Parathyroid adenoma (tissue), 2 donors: ENCODE results near the gene MUS81.

Source experiments
- H2AFZ ChIP-seq: fragments of 300-600 bp; sonication (generic); one replicate; pipeline ENCODE4 v1.7.0; 2017; ENCODE audit warnings: antibody characterized with exemption, mild to moderate bottlenecking
- H3K27ac ChIP-seq: fragments of 300-600 bp; sonication (generic); one replicate; pipeline ENCODE4 v1.7.0; 2017
- H3K27me3 ChIP-seq: fragments of 300-600 bp; sonication (generic); one replicate; pipeline ENCODE4 v1.7.0; 2017; ENCODE audit warnings: low read length; ENCODE audit not compliant: control insufficient read depth, insufficient read depth
- H3K36me3 ChIP-seq: fragments of 300-600 bp; sonication (generic); one replicate; pipeline ENCODE4 v1.7.0; 2017; ENCODE audit warnings: low read length; ENCODE audit not compliant: control insufficient read depth, insufficient read depth
- H3K4me1 ChIP-seq: fragments of 300-600 bp; sonication (generic); one replicate; pipeline ENCODE4 v1.7.0; 2017; ENCODE audit warnings: control low read depth
- H3K4me2 ChIP-seq: fragments of 300-600 bp; sonication (generic); one replicate; pipeline ENCODE4 v1.7.0; 2017; ENCODE audit warnings: low read length
- H3K4me3 ChIP-seq: fragments of 300-600 bp; sonication (generic); one replicate; pipeline ENCODE4 v1.7.0; 2017; ENCODE audit warnings: low read depth, low read length
- H3K79me2 ChIP-seq: fragments of 300-600 bp; sonication (generic); one replicate; pipeline ENCODE4 v1.7.0; 2017; ENCODE audit warnings: control low read depth
- H3K9ac ChIP-seq: fragments of 300-600 bp; sonication (generic); one replicate; pipeline ENCODE4 v1.7.0; 2017; ENCODE audit warnings: mild to moderate bottlenecking
- H3K9me3 ChIP-seq: fragments of 300-600 bp; sonication (generic); one replicate; pipeline ENCODE4 v1.7.0; 2017; ENCODE audit warnings: low read length; ENCODE audit not compliant: control insufficient read depth
- TF ChIP-seq, protein P1 (sequence below): fragments of 300-600 bp; sonication (generic); IDR thresholded peaks from one replicate; pipeline ENCODE4 v1.7.0; 2017; ENCODE audit warnings: antibody characterized with exemption, mild to moderate bottlenecking
- donor health status: primary hyperparathyroidism.

MUS81 gene

DNA sequence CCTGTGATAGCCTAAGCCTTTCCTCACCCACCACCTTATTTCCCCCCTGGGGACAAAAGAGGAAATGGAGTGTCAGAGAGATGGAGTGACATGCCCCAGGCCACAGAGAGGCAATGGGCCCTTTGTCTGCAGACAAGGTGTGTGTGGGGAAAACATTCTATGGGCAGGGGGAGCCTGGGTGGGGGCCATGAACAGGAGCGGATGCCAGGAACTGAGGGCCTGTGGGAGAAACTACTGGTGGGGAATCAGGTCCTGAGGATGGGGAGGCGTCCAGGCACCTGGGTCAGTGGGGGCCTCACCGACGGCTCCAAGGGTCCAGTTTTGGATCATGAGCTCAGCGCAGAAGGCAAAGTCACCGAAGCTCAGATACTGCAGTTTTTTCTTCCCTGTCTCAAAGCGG lies 25.0 kb downstream of the MUS81 start:
- no peak overlapping the region for H3K4me2 ChIP-seq
- no peak overlapping the region for H2AFZ ChIP-seq
- no peaks in the 10 kb centered on the region for H3K9me3 ChIP-seq
- H3K4me3 ChIP-seq: no peak overlapping the region
- TF ChIP-seq, protein P1, sequence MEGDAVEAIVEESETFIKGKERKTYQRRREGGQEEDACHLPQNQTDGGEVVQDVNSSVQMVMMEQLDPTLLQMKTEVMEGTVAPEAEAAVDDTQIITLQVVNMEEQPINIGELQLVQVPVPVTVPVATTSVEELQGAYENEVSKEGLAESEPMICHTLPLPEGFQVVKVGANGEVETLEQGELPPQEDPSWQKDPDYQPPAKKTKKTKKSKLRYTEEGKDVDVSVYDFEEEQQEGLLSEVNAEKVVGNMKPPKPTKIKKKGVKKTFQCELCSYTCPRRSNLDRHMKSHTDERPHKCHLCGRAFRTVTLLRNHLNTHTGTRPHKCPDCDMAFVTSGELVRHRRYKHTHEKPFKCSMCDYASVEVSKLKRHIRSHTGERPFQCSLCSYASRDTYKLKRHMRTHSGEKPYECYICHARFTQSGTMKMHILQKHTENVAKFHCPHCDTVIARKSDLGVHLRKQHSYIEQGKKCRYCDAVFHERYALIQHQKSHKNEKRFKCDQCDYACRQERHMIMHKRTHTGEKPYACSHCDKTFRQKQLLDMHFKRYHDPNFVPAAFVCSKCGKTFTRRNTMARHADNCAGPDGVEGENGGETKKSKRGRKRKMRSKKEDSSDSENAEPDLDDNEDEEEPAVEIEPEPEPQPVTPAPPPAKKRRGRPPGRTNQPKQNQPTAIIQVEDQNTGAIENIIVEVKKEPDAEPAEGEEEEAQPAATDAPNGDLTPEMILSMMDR: no peak
- no peak overlapping the region for H3K27ac ChIP-seq
- no peaks in the 10 kb centered on the region for H3K79me2 ChIP-seq
- H3K27me3 ChIP-seq: no peaks in the 10 kb centered on the region
- peaks cover 8% of the 10 kb centered on the region for H3K4me1 ChIP-seq
- H3K9ac ChIP-seq: no peak overlapping the region
- no peaks in the 10 kb centered on the region for H3K36me3 ChIP-seq

DNA sequence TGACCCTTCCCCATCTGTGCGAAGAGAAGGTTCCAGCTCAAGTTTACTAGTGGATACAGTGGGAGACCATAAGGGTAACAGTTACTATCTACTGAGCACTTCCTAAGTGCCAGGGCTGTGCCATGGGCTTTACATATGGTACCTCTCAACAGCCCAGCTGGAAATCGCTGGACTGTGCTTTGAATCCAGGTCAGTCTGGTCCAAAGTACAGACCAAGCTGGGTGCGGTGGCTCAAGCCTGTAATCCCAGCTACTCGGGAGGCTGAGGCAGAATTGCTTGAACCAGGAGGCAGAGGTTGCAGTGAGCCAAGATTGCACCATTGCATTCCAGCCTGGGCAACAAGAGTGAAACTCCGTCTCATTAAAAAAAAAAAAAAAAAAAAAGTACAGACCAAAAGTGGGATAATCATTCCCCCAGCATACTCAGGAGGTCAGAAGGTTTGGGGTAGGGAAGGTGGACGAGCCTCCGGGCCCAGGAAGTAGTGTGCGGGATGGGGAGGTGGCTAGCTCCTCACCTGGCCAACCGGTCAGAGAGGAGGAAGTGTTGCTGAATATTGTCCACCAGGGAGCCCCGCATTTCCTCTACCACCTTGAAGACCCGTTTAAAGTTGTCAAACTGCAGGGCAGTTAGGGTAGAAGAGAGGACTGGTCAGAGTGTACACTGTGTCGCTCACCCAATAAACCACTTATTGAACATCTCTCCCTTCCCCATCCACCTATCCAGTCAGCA lies 25.7 kb downstream of the MUS81 start:
- H3K4me1 ChIP-seq: peaks cover 8% of the 10 kb centered on the region
- H3K9me3 ChIP-seq: no peaks in the 10 kb centered on the region
- no peaks in the 10 kb centered on the region for H3K27me3 ChIP-seq
- H3K79me2 ChIP-seq: no peaks in the 10 kb centered on the region
- H3K9ac ChIP-seq: no peak overlapping the region
- TF ChIP-seq, protein P1: no peak
- no peak overlapping the region for H3K4me2 ChIP-seq
- no peaks in the 10 kb centered on the region for H3K36me3 ChIP-seq
- no peak overlapping the region for H3K27ac ChIP-seq
- no peak overlapping the region for H2AFZ ChIP-seq
- no peak overlapping the region for H3K4me3 ChIP-seq

DNA sequence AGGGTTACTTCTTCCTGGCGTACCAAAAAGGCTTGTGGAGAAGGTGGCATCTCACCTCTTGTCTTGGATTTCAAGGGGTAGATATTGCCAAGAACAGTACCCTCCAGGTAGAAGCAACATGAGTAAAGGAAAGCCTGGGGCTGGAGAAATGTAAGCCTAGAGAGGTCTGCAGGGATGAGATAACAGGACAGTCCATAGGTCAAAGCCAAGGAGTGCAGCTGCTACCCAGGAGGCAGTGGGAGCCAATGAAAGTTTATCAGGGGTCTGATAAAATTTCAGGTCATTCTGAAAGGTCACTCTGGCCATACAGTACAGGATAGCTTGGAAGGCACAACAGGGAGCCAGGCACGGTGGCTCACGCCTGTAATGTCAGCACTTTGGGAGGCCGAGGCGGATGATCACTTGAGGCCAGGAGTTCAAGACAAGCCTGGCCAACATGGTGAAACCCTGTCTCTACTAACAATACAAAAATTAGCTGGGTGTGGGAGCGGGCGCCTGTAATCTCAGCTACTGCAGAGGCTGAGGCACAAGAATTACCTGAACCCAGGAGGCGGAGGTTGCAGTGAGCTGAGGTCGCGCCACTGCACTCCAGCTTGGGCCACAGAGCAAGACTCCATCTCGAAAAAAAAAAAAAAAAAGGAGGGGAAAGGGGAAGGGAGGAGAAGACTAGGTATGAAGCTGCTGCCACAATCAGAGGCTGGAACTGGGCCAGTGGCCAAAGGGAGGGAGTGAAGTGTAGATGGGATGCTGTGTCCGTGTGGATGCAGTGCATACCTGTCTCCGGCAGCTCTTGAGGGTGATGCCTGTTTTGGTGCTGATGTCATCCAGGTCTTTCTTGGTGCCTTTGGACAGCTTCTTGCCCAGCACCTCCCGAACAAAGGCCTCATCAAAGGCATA lies 26.8 kb downstream of the MUS81 start:
- Histone ChIP-seq H3K27me3 (no peaks in the 10 kb centered on the region), H3K4me2 (peak overlapping the region; percentile 70), H3K9ac (no peak overlapping the region), H3K9me3 (no peaks in the 10 kb centered on the region), H2AFZ (no peak overlapping the region), H3K27ac (peak overlapping the region; percentile 87), H3K4me1 (peaks cover 8% of the 10 kb centered on the region), H3K36me3 (no peaks in the 10 kb centered on the region), H3K79me2 (no peaks in the 10 kb centered on the region), H3K4me3 (peak overlapping the region; percentile 77)
- TF ChIP-seq, protein P1: no peak

GRCh38 chr11:65887723-65888162 lies 27.5 kb downstream of the MUS81 start:
- peak overlapping the region; percentile 77 for H3K4me3 ChIP-seq
- no peak overlapping the region for H3K9ac ChIP-seq
- H2AFZ ChIP-seq: peak overlapping the region; percentile 76
- peak overlapping the region; percentile 70 for H3K4me2 ChIP-seq
- H3K9me3 ChIP-seq: no peaks in the 10 kb centered on the region
- peak overlapping the region; percentile 87 for H3K27ac ChIP-seq
- TF ChIP-seq, protein P1: no peak
- peaks cover 8% of the 10 kb centered on the region for H3K4me1 ChIP-seq
- no peaks in the 10 kb centered on the region for H3K36me3 ChIP-seq
- no peaks in the 10 kb centered on the region for H3K27me3 ChIP-seq
- no peaks in the 10 kb centered on the region for H3K79me2 ChIP-seq
